HCT116 (cell line): ENCODE measurements around the gene KIFC1.

Experiments
- SP1 ChIP-seq: IDR thresholded peaks from 2 replicates; pipeline ENCODE4 v1.6.1; 2012; ENCODE audit warnings: low read depth
- YY1 ChIP-seq: IDR thresholded peaks from 2 replicates; pipeline ENCODE4 v1.6.1; 2011; ENCODE audit warnings: low read length, low read depth, moderate library complexity, mild to moderate bottlenecking; ENCODE audit not compliant: insufficient replicate concordance; ENCODE audit errors: extremely low read depth
- TF ChIP-seq, protein P1 (sequence below), 3 experiments: fragments of 200-600 bp in 1 of 3; sonication (generic) in 1 of 3; IDR thresholded peaks in 2 of 3; conservative IDR thresholded peaks in 1 of 3; 2 replicates each; pipeline ENCODE4 v1.5.1; 2012 to 2017; ENCODE audit warnings: low read depth in 2 of 3, low read length in 2 of 3, antibody characterized with exemption in 1 of 3, borderline replicate concordance in 1 of 3, control low read depth in 1 of 3, mild to moderate bottlenecking in 1 of 3, mixed read lengths in 1 of 3, mixed run types in 1 of 3, moderate library complexity in 1 of 3; ENCODE audit not compliant: insufficient read depth in 1 of 3

DNA sequence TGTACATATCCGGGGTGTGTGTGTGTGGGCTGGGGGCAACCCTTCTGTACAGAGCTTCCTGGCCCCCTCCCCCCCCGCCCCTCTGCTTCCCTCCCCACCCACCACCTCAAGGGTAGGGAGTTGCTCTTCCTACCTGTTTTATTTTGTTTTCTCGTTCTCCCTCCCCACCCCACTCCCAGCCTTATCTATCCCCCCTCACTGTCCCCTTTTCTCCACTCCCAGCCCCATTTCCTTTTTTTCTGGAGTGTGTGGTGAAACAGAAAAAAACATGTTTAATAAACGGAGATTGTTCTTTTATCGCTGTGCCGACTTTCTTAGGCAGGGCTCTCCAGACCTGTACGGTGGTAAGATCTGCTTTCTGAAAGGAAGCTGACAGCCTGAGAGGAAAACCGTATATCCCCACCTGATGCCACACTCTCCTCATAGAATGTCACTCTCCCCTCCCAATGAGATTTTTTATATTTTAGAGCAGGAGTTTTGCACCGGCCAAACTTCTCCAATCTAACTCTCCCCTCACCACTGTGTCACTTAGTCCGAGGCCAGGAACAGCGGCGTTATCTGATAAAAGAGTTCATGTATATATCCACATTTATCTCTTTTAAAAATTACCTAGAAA lies 61.9 kb downstream of the KIFC1 start:
- TF ChIP-seq YY1 = no peak
- TF ChIP-seq SP1 = no peak
- TF ChIP-seq, protein P1, sequence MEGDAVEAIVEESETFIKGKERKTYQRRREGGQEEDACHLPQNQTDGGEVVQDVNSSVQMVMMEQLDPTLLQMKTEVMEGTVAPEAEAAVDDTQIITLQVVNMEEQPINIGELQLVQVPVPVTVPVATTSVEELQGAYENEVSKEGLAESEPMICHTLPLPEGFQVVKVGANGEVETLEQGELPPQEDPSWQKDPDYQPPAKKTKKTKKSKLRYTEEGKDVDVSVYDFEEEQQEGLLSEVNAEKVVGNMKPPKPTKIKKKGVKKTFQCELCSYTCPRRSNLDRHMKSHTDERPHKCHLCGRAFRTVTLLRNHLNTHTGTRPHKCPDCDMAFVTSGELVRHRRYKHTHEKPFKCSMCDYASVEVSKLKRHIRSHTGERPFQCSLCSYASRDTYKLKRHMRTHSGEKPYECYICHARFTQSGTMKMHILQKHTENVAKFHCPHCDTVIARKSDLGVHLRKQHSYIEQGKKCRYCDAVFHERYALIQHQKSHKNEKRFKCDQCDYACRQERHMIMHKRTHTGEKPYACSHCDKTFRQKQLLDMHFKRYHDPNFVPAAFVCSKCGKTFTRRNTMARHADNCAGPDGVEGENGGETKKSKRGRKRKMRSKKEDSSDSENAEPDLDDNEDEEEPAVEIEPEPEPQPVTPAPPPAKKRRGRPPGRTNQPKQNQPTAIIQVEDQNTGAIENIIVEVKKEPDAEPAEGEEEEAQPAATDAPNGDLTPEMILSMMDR (IDR thresholded peaks at IDR 0.05 in 2 of 3, conservative IDR thresholded peaks at IDR 0.05 in 1 of 3; ENCODE audit: borderline replicate concordance in 1 of 3, insufficient read depth in 1 of 3, low read depth in 2 of 3, low read length in 2 of 3) = no peak
